ENCODE results near the gene KCND1. TPM values are rescaled to one million over a fixed set of nuclear protein-coding genes. Genes with fewer than 3 reads are reported as not detected.
A peak's percentile ranks its signal among the peaks of the same experiment; 100 is the strongest.

The KCND1 gene
- total RNA-seq = 1 to 10 TPM in 6 of 8 experiments, under 1 TPM in 2; 0.65 to 3.1 (median 1.5) TPM

DNA sequence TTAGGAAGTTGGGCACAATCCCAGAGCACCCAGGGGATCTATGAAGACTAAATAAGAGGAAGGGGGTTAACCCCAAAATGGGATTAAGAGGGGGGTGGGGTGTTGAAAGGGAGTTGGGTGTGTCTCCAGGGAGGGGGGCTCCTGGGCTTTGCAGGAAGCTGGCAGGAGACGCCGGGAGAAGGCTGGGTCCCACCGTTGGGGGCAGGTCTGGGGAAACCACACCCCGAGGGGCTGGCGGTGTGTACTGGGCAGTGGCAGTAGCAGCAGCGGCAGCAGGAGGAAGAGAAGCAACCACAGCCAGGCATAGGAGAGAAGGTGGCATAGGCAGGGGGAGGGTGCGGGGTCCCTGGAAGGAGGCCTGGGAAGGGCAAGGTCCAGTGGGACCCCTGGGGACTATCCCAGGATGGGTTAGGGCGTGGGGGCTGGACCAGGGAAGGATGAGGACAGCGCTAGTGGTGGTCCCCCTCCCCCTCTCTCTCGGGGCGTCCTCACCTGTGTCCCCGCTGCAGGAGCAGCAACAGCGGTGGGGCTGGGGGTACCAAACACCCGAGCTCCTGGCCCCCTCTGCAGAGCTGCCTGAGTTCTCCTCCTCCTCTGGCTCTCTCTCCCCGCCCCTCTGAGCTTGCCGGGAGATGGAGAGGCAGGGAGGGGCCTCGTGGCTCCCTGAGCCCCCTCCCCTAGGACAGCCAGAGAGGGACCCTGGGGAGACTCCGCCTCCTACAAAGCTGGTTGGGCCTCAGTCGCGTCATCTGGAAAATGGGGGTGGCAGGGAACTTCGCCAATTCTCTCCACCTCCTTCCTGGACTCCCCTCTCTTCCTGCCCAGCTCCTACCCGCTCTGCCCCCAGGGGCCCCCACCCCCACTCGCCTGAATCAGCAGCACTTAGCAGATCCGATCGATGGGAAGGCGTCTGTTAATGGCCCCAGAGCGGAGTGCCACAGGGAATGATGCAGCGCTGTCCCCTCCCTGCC is at the start of gene KCND1:
KCND1 (minus strand) TSS at position 596 of the 971 bp plus-strand sequence. CDS start 1,573 bp downstream, outside the sequence.
- 15 to 20% methylated on average over 3 to 6 of the region's 28 CpGs; no CpG with 5 or more reads in 8 of the 10 experiments for WGBS, 10 experiments

DNA sequence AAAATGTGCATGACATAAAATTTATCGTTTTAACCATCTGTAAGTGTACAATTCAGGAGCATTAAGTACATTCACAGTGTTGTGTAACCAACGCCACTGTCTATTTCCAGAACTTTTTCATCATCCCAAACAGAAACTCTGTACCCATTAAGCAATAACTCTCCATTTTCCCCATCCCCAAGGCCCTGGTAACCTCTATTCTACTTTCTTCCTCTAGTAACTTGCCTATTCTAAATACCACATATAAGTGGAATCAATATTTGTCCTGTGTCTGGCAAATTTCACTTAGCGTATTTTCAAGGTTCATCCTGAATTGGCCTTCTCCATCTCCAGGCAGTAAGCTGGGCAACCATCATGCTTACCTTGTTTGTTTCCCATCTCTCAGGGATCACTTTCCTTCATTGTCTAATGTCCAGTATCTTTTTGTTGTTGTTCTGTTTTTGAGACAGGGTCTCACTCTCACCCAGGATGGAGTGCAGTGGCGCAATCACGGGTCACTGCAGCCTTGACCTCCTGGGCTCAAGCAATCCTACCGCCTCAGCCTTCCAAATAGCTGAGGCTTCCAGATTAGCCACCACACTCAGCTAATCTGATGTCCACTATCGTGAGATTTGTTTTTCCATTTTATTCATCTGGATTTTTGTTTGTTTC is 48.1 kb upstream of the KCND1 start:
- ATAC-seq (replicated peaks in 6 of 8) = no peak
- 0 to 100% (median 83%) methylated on average over 1 to 3 of the region's 7 CpGs; no CpG with 5 or more reads in 3 of the 10 experiments for WGBS, 10 experiments

More for the DNA sequence above, at the start of gene KCND1:
- in situ Hi-C loops (cut with MboI; ENCODE audit: low pct_unique_long_range_greater_than_20kb in 2 of 9, low sequenced_read_pairs in 9 of 9, unreplicated experiment in 9 of 9) = no loop called here
- peak; percentile 50 to 83 (median 74) for ATAC-seq (replicated peaks in 6 of 8)
- Histone ChIP-seq H3K27ac (no peak within 1 kb of the TSS), H3K4me3 (peak within 1 kb of the TSS in 1 of 5 donors; percentile 15), H3K4me1 (replicated peaks in 1 of 2) (peaks cover 3 to 11% of the 10 kb centered on the region in 2 donors)

DNA sequence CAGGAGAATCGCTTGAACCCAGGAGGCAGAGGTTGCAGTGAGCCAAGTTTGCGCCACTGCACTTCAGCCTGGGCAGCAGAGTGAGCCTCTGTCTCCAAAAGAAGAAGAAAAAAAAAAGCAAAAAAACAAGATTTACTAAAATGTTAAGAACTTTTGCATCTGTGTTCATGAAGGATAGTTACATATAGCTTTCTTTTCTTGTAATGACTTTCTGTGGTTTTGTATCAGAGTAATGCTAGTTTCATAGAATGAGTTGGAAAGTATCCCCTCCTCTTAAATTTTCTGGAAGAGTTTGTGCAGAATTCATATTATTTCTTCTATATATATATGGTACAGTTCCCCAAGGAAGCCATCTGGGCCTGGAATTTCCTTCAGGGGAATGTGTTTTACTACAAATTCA is 47.4 kb upstream of the KCND1 start:
- Histone ChIP-seq H3K4me3 (no peak overlapping the region), H3K27ac (no peak overlapping the region), H3K4me1 (replicated peaks in 1 of 2) (no peaks in the 10 kb centered on the region)
- 69% methylated on average over 2 of the region's 2 CpGs; no CpG with 5 or more reads in 9 of the 10 experiments for WGBS, 10 experiments
- in situ Hi-C loops (cut with MboI; ENCODE audit: low pct_unique_long_range_greater_than_20kb in 2 of 9, low sequenced_read_pairs in 9 of 9, unreplicated experiment in 9 of 9) = no loop called here
- ATAC-seq (replicated peaks in 6 of 8) = no peak

More for the DNA sequence above, 48.1 kb upstream of the KCND1 start:
- Histone ChIP-seq H3K4me3 (no peak overlapping the region), H3K27ac (no peak overlapping the region), H3K4me1 (replicated peaks in 1 of 2) (no peaks in the 10 kb centered on the region)
- in situ Hi-C loops (cut with MboI; ENCODE audit: low pct_unique_long_range_greater_than_20kb in 2 of 9, low sequenced_read_pairs in 9 of 9, unreplicated experiment in 9 of 9) = no loop called here

DNA sequence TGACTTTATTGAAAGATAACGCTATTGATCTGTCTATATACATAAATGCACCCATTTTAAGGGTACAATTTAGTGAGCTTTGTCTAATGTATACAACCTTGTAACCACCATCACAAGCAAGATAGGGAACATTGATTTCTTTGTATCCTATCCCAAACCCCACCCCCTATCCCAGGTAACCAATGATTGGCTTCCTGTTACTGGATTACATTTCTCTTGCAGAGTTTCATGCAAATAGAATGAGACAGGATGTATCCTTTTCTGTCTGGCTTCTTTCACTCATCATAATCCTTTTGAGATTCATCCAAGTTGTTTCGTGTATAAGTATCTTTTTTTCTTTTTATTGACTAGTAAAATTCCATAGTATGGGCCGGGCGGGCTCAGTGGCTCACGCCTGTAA is 32.1 kb upstream of the KCND1 start:
- Histone ChIP-seq H3K27ac (no peak overlapping the region), H3K4me1 (replicated peaks in 1 of 2) (peaks cover 0 to 2% of the 10 kb centered on the region in 2 donors), H3K4me3 (no peak overlapping the region)
- in situ Hi-C loops (cut with MboI; ENCODE audit: low pct_unique_long_range_greater_than_20kb in 2 of 9, low sequenced_read_pairs in 9 of 9, unreplicated experiment in 9 of 9) = no loop called here
- ATAC-seq (replicated peaks in 6 of 8) = no peak
- 25 to 85% (median 76%) methylated on average over 1 to 4 of the region's 5 CpGs; no CpG with 5 or more reads in 6 of the 10 experiments for WGBS, 10 experiments

DNA sequence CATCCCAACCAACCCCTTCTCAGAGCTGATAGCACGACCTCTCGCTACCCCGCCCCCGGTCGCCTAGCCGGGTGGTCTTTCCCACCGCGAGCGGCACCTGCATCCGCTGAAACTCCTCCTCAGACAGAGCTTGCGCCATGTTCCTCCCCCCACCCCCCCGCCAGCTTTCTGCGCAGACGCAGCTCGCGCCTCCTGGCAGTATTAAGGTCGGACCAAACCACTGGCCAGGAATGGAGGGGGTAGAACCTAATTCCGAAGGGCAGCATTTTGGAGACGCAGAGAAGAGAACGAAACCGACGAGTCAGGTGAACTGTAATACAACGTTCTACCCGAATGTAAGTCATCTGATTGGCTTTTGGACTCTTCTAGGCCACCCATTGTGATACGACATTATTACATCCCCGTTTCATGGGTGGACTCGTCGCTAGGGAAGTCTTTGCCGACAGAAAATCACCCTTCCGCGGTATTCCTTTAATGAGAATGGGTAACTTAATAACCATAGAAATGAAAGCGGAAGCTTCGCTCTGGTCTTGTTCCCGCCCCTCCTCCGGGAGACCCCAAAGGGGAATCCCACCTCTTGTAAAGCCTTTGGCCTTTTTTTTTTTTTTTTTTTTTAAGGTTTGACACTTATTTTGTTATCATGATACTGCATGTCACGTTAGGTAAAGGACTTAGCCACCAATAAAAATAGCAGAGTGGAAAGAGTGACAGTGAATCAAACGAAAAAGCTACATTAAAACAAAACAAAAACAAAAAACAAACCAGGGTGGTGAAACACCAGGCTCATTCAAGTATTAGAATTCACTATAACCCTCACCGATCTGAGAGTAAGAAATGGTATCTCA is 30.7 kb upstream of the KCND1 start, which contains the start of gene GRIPAP1:
GRIPAP1 (minus strand) TSS at position 174 of the 845 bp plus-strand sequence; CDS start at position 139, 35 bp downstream.
- WGBS, 10 experiments = 0 to 60% (median 11%) methylated on average over 1 to 10 of the region's 38 CpGs; no CpG with 5 or more reads in 2 of the 10 experiments
- peak within 1 kb of the TSS; percentile 52 to 71 (median 63) for H3K4me3 ChIP-seq
- in situ Hi-C loops (cut with MboI; ENCODE audit: low pct_unique_long_range_greater_than_20kb in 2 of 9, low sequenced_read_pairs in 9 of 9, unreplicated experiment in 9 of 9) = no loop called here
- peak within 1 kb of the TSS; percentile 94 to 100 for H3K27ac ChIP-seq
- H3K4me1 ChIP-seq (replicated peaks in 1 of 2) = peaks cover 0 to 2% of the 10 kb centered on the region in 2 donors
- ATAC-seq (replicated peaks in 6 of 8) = peak; percentile 85 to 93 (median 92)

DNA sequence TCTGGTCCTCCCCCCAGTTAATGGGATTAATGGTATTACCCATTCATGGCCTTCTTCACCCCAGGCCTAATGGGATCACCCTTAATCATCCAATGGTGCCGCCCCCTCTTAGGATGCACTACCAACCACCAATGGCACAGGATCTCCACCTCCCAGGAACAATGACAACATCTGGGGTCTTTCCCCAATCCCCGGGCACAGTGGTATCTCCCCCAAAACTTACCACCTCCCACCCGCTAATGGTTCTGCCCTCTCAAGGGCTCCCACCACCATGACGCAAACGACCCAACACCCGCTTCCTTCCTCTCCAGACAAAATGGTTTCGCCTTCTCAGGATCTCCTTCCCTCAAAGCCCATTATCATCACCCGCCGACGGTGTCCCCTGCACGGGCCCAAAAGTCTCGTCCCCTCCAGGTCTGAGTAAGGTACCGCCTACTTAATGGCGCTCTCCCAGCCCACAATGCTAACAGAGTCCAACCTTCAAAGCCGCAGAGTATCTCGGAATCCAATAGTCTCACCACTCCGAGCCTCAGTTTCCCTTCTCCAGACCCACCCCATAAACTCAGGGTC is 30.0 kb upstream of the KCND1 start:
- in situ Hi-C loops (cut with MboI; ENCODE audit: low pct_unique_long_range_greater_than_20kb in 2 of 9, low sequenced_read_pairs in 9 of 9, unreplicated experiment in 9 of 9) = no loop called here
- H3K4me3 ChIP-seq = peak overlapping the region; percentile 52 to 71 (median 63)
- peak overlapping the region; percentile 94 to 100 for H3K27ac ChIP-seq
- 0 to 8% methylated on average over 1 to 2 of the region's 17 CpGs; no CpG with 5 or more reads in 8 of the 10 experiments for WGBS, 10 experiments
- H3K4me1 ChIP-seq (replicated peaks in 1 of 2) = peaks cover 0 to 2% of the 10 kb centered on the region in 2 donors
- peak; percentile 25 to 56 (median 38) for ATAC-seq (replicated peaks in 6 of 8)

DNA sequence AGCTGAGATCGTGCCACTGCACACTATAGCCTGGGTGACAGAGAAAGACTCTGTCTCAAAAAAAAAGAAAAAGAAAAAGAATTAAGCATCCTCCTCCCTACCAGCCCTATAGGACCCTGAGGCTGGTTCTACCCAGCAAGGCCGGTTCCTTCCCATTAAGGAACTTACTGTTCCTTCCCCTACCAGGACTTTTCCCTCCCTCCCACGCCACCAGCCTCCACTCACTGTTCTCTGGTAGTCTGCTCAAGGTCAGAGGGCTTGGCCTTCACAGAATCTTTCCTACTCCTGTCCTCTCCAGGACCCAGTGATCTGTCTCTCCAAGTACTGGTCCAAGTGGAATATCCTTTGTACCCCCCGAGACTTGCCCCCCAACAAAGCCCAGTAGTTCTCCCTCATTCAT is 29.0 kb upstream of the KCND1 start:
- Histone ChIP-seq H3K4me1 (replicated peaks in 1 of 2) (peaks cover 0 to 2% of the 10 kb centered on the region in 2 donors), H3K4me3 (no peak overlapping the region), H3K27ac (no peak overlapping the region)
- 61 to 100% (median 80%) methylated on average over 1 to 3 of the region's 4 CpGs; no CpG with 5 or more reads in 7 of the 10 experiments for WGBS, 10 experiments
- no peak for ATAC-seq (replicated peaks in 6 of 8)
- in situ Hi-C loops (cut with MboI; ENCODE audit: low pct_unique_long_range_greater_than_20kb in 2 of 9, low sequenced_read_pairs in 9 of 9, unreplicated experiment in 9 of 9) = no loop called here

DNA sequence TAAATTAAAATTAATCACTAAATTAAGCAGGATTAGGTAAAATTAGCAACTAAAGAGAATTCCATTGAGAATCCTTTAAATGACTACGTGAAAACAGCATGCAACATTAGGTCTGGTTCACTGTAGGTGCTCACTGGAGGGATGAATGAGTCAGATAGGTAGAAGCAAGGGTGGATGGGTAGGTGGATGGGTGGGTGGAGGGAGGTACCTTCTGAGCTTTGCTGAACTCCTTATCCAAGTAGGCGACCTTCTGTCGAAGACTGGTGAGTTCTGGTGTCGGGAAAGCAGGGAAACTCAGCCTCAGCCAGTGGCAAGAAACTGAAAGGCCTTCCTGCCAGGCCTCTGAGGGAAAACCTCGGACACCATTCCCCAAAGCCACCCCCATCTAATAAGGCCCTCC is 27.4 kb upstream of the KCND1 start:
- ATAC-seq (replicated peaks in 6 of 8) = no peak
- in situ Hi-C loops (cut with MboI; ENCODE audit: low pct_unique_long_range_greater_than_20kb in 2 of 9, low sequenced_read_pairs in 9 of 9, unreplicated experiment in 9 of 9) = no loop called here
- Histone ChIP-seq H3K4me3 (no peak overlapping the region), H3K27ac (no peak overlapping the region), H3K4me1 (replicated peaks in 1 of 2) (peaks cover 0 to 2% of the 10 kb centered on the region in 2 donors)
- 60% methylated on average over 1 of the region's 5 CpGs; no CpG with 5 or more reads in 9 of the 10 experiments for WGBS, 10 experiments

DNA sequence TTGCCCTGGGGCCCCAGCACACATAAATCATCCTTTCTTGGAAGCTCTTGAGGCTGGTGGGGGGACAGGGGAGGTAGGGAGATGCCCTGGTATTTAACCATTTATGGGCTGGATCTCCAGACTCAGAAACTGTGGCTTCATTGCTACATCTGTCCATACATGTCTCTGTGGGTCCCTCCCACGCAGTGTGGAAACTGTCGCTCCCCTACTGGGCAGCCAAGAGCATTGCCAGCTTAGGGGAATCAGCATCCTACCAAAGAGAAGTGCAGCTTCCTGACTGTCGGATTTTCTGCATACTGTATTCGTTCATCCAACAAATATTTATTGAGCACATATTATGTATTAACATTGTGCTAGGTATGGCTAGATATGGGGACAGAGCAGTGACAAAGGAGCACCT is 26.7 kb upstream of the KCND1 start:
- 58 to 93% (median 80%) methylated on average over 1 to 3 of the region's 4 CpGs; no CpG with 5 or more reads in 7 of the 10 experiments for WGBS, 10 experiments
- Histone ChIP-seq H3K4me1 (replicated peaks in 1 of 2) (peaks cover 0 to 2% of the 10 kb centered on the region in 2 donors), H3K27ac (no peak overlapping the region), H3K4me3 (no peak overlapping the region)
- in situ Hi-C loops (cut with MboI; ENCODE audit: low pct_unique_long_range_greater_than_20kb in 2 of 9, low sequenced_read_pairs in 9 of 9, unreplicated experiment in 9 of 9) = no loop called here
- no peak for ATAC-seq (replicated peaks in 6 of 8)

DNA sequence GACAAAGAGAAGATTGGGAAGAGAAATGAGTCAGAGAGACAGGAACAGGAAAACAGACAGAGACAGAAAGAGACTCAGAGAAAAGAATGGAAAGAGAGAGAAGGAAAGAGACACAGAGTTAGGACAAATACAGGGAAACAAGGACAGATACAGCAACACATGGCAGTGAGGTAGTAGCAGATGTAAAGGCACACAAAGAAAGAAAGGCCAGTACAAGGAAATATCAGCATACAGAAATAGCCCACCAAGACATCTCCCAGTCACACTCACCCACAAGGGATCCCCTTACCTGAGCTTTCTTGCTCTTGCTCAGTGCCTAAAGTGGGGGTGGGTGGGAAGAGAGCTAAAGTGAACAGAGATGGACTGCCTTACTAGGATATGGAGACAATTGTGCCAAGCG is 26.2 kb upstream of the KCND1 start:
- H3K4me3 ChIP-seq = no peak overlapping the region
- H3K27ac ChIP-seq = no peak overlapping the region
- in situ Hi-C loops (cut with MboI; ENCODE audit: low pct_unique_long_range_greater_than_20kb in 2 of 9, low sequenced_read_pairs in 9 of 9, unreplicated experiment in 9 of 9) = no loop called here
- H3K4me1 ChIP-seq (replicated peaks in 1 of 2) = peaks cover 0 to 2% of the 10 kb centered on the region in 2 donors
- WGBS, 10 experiments = 50 to 71% methylated on average over 1 of the region's 1 CpG; no CpG with 5 or more reads in 8 of the 10 experiments
- no peak for ATAC-seq (replicated peaks in 6 of 8)

DNA sequence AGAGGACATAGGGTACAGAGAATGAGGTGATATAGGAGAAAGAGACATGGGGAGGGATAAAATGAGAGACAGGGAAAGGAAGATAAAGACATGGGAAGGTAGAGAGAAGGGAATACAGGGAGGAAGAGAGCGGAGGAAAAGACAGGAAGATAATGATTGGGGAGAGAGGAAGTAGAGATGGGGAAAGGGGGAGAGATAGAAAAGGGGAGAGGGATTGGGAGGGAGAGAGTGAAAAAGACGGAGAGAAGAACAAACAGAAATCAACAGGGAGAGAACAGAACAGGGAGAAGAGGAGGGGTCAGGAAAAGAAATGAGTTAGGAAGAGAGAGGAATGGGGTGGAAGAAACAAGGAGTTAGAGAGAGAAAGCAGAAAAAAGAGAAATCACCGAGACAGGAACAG is 25.8 kb upstream of the KCND1 start:
- 59 to 100% (median 97%) methylated on average over 3 of the region's 3 CpGs; no CpG with 5 or more reads in 4 of the 10 experiments for whole genome bisulfite sequencing, 10 experiments
- peaks cover 0 to 2% of the 10 kb centered on the region in 2 donors for H3K4me1 ChIP-seq (replicated peaks in 1 of 2)
- ATAC-seq (replicated peaks in 6 of 8) = no peak
- in situ Hi-C loops (cut with MboI; ENCODE audit: low pct_unique_long_range_greater_than_20kb in 2 of 9, low sequenced_read_pairs in 9 of 9, unreplicated experiment in 9 of 9) = no loop called here
- no peak overlapping the region for H3K4me3 ChIP-seq
- H3K27ac ChIP-seq = no peak overlapping the region

DNA sequence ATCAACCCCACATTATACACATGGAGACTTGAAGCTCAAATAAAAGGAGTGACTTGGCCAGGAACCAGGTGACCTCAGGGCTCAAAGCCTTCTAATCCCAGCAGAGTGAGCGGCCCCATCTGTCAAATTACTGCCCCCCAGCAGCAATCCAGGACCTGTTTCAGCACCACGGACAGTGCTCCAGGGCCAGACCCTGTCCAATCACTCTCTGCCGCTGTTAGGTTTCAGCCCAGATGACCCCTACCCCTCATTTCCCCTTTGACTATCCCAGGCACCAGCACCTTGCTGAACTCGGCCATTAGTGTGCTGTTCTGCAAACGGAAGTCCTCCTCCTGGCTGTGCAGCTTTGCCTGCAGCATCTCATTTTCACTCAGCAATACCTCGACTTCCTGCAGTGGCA is 25.3 kb upstream of the KCND1 start:
- Histone ChIP-seq H3K4me3 (no peak overlapping the region), H3K27ac (no peak overlapping the region), H3K4me1 (replicated peaks in 1 of 2) (peaks cover 0 to 2% of the 10 kb centered on the region in 2 donors)
- in situ Hi-C loops (cut with MboI; ENCODE audit: low pct_unique_long_range_greater_than_20kb in 2 of 9, low sequenced_read_pairs in 9 of 9, unreplicated experiment in 9 of 9) = no loop called here
- no peak for ATAC-seq (replicated peaks in 6 of 8)
- 39 to 100% (median 63%) methylated on average over 1 to 4 of the region's 6 CpGs; no CpG with 5 or more reads in 6 of the 10 experiments for WGBS, 10 experiments

All from motor neuron (in vitro differentiated cells).